Gastrocnemius medialis (tissue), 4 donors: ENCODE results near the gene ARVCF. TPM values are rescaled to one million over a fixed set of nuclear protein-coding genes. Genes with fewer than 3 reads are reported as not detected.

Experiments
- ATAC-seq, 2 donors: fragments of 150-250 bp; one replicate each; pipeline ENCODE4 v1.9.1; 2016
- DNase-seq, 2 donors: peaks; one replicate each; pipeline ENCODE4 v3.0.0-alpha.2; 2019
- H3K27ac ChIP-seq, 4 donors: fragments of 200-600 bp; sonication (generic); 1 replicate in 1 of 4; 2 replicates in 3 of 4; pipeline ENCODE4 v1.5.1; 2016 to 2018; ENCODE audit warnings: mild to moderate bottlenecking in 2 of 4, moderate library complexity in 1 of 4
- H3K27me3 ChIP-seq, 3 donors: fragments of 200-600 bp; sonication (generic) in 2 of 3; 1 replicate in 1 of 3; 2 replicates in 2 of 3; pipeline versions ENCODE4 v1.5.1 to v1.6.0; 2016 to 2019; ENCODE audit warnings: mild to moderate bottlenecking in 1 of 3, moderate library complexity in 1 of 3
- H3K36me3 ChIP-seq, 2 donors: fragments of 200-600 bp; sonication (generic) in 1 of 2; one replicate each; pipeline ENCODE4 v1.5.1; 2017 to 2018
- H3K4me1 ChIP-seq, 2 donors: fragments of 200-600 bp; sonication (generic) in 1 of 2; one replicate each; pipeline ENCODE4 v1.5.1; 2016 to 2017; ENCODE audit warnings: mild to moderate bottlenecking in 2 of 2
- H3K4me3 ChIP-seq, 4 donors: fragments of 200-600 bp; sonication (generic) in 3 of 4; 1 replicate in 1 of 4; 2 replicates in 3 of 4; pipeline ENCODE4 v1.5.1; 2016 to 2019; ENCODE audit warnings: mild to moderate bottlenecking in 2 of 4
- H3K9me3 ChIP-seq, 3 donors: fragments of 200-600 bp; sonication (generic) in 2 of 3; 1 replicate in 1 of 3; 2 replicates in 2 of 3; pipeline ENCODE4 v1.5.1; 2016 to 2019
- POLR2A ChIP-seq, 2 donors: fragments of 450-650 bp; IDR thresholded peaks; one replicate each; pipeline ENCODE4 v1.6.1; 2017; ENCODE audit warnings: antibody characterized with exemption in 2 of 2, mild to moderate bottlenecking in 2 of 2, moderate library complexity in 2 of 2
- in situ Hi-C, 4 donors: fragments of 200-750 bp; cut with MboI; loops; one replicate each; pipeline versions ENCODE4 v1.15.0 to v1.8.0; 2017; ENCODE audit warnings: low sequenced_read_pairs in 4 of 4
- intact Hi-C: fragments of 100-400 bp; cut with DNase I; formaldehyde crosslinking; loops from one replicate; pipeline ENCODE4 v1.15.1; 2023; ENCODE audit warnings: low total_unique reads
- total RNA-seq, 4 donors: library from RNA; depleted of rRNA; stranded (reverse); fragments of >200 nt; gene quantifications; one replicate each; pipeline versions ENCODE4 v1.1.0 to v1.2.3, GENCODE V29; 2016
- TF ChIP-seq, protein P1 (sequence below), 5 experiments: fragments of 450-650 bp in 3 of 5; fragments of 200-600 bp in 2 of 5; sonication (generic) in 2 of 5; IDR thresholded peaks in 4 of 5; conservative IDR thresholded peaks in 1 of 5; 1 replicate in 4 of 5; 2 replicates in 1 of 5; pipeline ENCODE4 v1.5.1; 2016 to 2019; ENCODE audit warnings: antibody characterized with exemption in 5 of 5, mild to moderate bottlenecking in 3 of 5, moderate library complexity in 3 of 5

The ARVCF gene
- total RNA-seq, 4 donors from 2014 or later: 6.9 to 19.6 (median 18.0) TPM

DNA sequence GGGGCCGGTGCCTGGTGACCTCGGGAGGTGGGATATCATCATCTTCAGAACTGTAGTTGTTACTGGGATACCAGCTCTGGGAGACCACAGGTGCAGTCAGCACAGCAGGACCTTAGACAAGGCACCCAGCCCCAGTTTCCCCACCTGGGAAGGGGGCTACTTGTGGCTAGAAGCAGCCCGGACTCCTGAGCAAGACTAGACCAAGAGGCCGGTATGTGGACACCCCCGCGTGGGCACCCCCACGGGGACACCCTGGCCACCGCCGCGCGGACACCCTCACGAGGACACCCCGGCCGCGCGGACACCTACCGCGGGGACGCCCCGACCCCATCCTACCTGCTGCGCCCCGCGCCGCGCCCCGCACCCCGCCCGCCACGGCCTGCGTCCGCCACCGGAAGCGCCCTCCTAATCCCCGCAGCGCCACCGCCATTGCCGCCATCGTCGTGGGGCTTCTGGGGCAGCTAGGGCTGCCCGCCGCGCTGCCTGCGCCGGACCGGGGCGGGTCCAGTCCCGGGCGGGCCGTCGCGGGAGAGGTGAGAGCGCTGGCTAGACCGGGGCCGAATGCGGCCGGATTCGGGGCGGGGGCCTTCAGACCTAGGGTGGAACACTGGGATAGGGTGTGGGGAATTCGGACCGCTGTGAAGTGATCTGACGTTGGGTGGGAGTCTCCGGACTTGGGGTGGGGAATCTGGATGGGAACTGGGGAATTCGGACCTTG is 75.1 kb downstream of the ARVCF start, which contains the start of the genes COMT and TXNRD2:
TSS of gene COMT (plus strand) at position 408 of the 718 bp plus-strand sequence. CDS start 20,755 bp downstream, outside the sequence.
TSS of gene TXNRD2 (minus strand) at position 454 of the 718 bp plus-strand sequence. CDS start at position 439, 15 bp downstream.
- Histone ChIP-seq H3K9me3 (no peaks in the 10 kb centered on the region), H3K27ac (peak within 1 kb of the TSS; percentile 91 to 97 (median 96)), H3K4me1 (peaks cover 40 to 45% of the 10 kb centered on the region in 2 donors), H3K36me3 (no peaks in the 10 kb centered on the region), H3K27me3 (no peaks in the 10 kb centered on the region), H3K4me3 (peak within 1 kb of the TSS; percentile 61 to 84 (median 76))
- ATAC-seq (peak; percentile 63 to 67), DNase-seq (peak; percentile 49 to 64)
- intact Hi-C loops (loop anchor here (5.0 kb wide), 1 partner anchor 649 kb away; the partner anchor contains the start of gene CLTCL1), in situ Hi-C loops (no loop called here)
- peak; percentile 43 to 55 for TF ChIP-seq POLR2A (IDR thresholded peaks at IDR 0.05)
- TF ChIP-seq, protein P1, sequence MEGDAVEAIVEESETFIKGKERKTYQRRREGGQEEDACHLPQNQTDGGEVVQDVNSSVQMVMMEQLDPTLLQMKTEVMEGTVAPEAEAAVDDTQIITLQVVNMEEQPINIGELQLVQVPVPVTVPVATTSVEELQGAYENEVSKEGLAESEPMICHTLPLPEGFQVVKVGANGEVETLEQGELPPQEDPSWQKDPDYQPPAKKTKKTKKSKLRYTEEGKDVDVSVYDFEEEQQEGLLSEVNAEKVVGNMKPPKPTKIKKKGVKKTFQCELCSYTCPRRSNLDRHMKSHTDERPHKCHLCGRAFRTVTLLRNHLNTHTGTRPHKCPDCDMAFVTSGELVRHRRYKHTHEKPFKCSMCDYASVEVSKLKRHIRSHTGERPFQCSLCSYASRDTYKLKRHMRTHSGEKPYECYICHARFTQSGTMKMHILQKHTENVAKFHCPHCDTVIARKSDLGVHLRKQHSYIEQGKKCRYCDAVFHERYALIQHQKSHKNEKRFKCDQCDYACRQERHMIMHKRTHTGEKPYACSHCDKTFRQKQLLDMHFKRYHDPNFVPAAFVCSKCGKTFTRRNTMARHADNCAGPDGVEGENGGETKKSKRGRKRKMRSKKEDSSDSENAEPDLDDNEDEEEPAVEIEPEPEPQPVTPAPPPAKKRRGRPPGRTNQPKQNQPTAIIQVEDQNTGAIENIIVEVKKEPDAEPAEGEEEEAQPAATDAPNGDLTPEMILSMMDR (IDR thresholded peaks at IDR 0.05 in 4 of 5, conservative IDR thresholded peaks at IDR 0.05 in 1 of 5): no peak

DNA sequence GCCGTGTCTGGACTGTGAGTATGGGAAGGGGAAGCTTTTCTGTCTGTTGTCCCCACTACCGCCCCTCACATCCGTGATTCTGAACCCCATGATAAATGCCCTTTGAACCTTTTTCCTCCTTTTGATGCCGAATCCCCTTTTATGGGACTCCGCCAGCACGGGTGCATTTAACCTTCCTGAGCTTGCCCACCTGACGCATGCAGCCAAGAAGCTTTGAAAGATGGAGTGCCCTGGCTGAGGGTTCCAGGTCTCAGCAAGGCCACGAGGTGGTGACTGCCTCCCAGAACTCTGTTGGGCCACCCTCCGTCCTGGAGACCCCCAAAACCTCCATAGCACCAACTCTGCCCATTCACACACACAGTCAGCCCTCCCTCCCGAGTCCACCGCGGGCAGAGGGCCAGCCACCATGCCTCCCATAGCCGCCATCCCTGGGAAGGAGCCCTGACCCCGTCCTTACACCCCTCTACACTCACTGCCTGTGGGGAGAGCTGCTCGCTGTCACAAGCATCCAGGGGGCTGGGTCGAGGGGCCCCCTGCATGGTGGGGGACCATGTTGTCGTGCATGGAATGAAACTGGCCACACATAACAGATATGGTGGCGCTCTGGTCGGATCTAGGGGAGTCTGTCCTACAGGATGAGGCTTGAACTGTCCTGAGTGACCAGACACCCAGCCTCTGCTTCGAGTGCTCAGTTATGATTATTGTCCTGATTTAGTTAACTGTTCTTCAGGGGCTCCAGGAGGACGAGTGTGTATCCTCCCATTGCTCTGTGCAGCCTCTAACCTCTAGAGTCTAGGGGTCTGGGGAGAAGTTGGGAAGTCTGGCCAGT is 75.9 kb downstream of the ARVCF start:
- Histone ChIP-seq H3K27ac (peak overlapping the region; percentile 91 to 97 (median 96)), H3K4me3 (peak overlapping the region; percentile 61 to 84 (median 76)), H3K27me3 (no peaks in the 10 kb centered on the region), H3K4me1 (peaks cover 35 to 37% of the 10 kb centered on the region in 2 donors), H3K36me3 (no peaks in the 10 kb centered on the region), H3K9me3 (no peaks in the 10 kb centered on the region)
- intact Hi-C loops (loop anchor here (5.0 kb wide), 1 partner anchor 648 kb away; the partner anchor contains the start of gene CLTCL1), in situ Hi-C loops (no loop called here)
- DNase-seq (no peak), ATAC-seq (peak in 1 of 2 donors; percentile 13)
- TF ChIP-seq, protein P1 (IDR thresholded peaks at IDR 0.05 in 4 of 5, conservative IDR thresholded peaks at IDR 0.05 in 1 of 5): no peak
- no peak for TF ChIP-seq POLR2A (IDR thresholded peaks at IDR 0.05)

DNA sequence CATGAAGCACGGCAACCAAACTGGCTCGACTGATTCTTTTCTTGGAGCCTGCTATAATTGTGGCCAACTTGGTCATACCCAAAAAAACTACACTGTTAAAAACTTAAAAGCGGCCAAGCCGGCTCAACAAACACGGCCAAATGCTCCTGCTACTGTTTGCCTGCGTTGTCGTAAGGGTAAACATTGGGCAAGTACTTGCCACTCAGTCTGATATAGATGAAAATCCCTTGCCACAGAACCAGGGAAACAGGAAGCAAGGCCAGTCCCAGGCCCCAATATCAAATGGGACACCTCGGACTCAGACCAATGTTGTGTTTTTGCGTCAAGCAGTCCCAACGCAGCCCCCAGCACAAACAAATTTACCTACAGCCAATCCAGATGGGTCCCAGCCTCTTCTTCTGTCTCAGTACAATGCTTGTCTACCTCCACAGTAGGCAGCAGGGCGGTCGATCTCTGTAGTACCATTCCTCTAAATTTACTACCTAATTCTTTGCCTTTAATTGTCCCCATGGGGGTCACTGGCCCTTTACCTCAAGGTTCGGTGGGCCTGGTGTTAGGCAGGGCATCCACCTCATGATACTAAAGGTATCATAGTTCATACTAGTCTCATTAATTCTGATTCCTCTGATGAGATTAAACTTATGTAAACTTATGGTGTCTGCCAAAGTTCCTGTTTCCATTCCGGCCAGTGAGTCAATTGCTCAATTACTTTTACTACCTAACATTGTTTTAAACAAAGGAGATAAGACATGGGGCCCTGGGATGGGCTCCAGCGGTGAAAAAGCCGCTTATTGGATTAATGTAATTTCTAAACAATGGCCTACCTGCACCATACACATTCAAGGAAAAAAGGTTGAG is 78.8 kb downstream of the ARVCF start:
- H3K4me3 ChIP-seq: no peak overlapping the region
- no peak for DNase-seq

More for the DNA sequence above, 78.8 kb downstream of the ARVCF start:
- ATAC-seq: no peak
- Histone ChIP-seq H3K4me1 (peaks cover 13 to 16% of the 10 kb centered on the region in 2 donors), H3K27me3 (no peaks in the 10 kb centered on the region), H3K9me3 (no peaks in the 10 kb centered on the region), H3K27ac (no peak overlapping the region), H3K36me3 (no peaks in the 10 kb centered on the region)
- TF ChIP-seq POLR2A (IDR thresholded peaks at IDR 0.05): no peak
- TF ChIP-seq, protein P1 (IDR thresholded peaks at IDR 0.05 in 4 of 5, conservative IDR thresholded peaks at IDR 0.05 in 1 of 5): no peak
- intact Hi-C loops (no loop called here), in situ Hi-C loops (no loop called here)
